Measurements from ENCODE around the gene ARHGAP25.
A peak's percentile ranks its signal among the peaks of the same experiment; 100 is the strongest.

ARHGAP25 gene

DNA sequence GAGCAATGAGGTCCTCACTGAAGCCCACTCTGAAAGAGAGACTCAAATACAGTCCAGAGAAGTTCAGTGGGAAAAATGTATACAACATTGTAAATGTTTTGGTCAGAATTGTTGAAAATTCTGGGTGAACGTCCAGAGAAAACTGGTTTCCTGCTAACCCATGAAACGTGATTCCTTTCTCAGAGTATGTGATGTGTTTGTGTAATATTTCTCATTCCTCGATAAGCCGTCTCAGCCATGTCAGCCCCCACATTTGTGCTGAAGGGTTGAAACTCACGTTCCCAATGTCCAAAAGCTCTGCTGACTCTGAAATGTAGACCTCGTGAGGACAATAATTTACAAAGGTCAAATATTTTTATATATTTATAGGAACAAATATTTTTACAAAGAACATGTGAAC lies 84.9 kb downstream of the ARHGAP25 start:
- Histone ChIP-seq H3K36me3 (peaks cover 97 to 100% (median 99%) of the 10 kb centered on the region in 11 experiments), H3K27me3 (no peaks in the 10 kb centered on the region), H3K4me1 (peaks cover 6 to 40% (median 14%) of the 10 kb centered on the region in 10 experiments; a peak in 15 of 20 replicates), H3K9ac (no peak overlapping the region), H3K4me3 (no peak overlapping the region), H3K27ac (0 out of 22 replicates have a peak overlapping the region, but pooled peaks of 2 of the 11 experiments have one; percentile 6 to 11), H3K9me3 (replicated peaks in 1 of 11) (peaks cover 0 to 21% (median 0%) of the 10 kb centered on the region in 11 experiments; a peak in 7 of 22 replicates), H4K20me1 (no peaks in the 10 kb centered on the region), H3K4me2 (no peak overlapping the region)
- TF ChIP-seq Cebpa-rat (IDR thresholded peaks at IDR 0.05) = no peak

- peaks cover 93 to 100% (median 99%) of the 10 kb centered on the region in 11 experiments for H3K36me3 ChIP-seq
- H4K20me1 ChIP-seq = no peaks in the 10 kb centered on the region
- TF ChIP-seq Cebpa-rat (IDR thresholded peaks at IDR 0.05) = no peak
Observed at GRCh38 chr2:68822207-68822872, 87.7 kb downstream of the ARHGAP25 start.

DNA sequence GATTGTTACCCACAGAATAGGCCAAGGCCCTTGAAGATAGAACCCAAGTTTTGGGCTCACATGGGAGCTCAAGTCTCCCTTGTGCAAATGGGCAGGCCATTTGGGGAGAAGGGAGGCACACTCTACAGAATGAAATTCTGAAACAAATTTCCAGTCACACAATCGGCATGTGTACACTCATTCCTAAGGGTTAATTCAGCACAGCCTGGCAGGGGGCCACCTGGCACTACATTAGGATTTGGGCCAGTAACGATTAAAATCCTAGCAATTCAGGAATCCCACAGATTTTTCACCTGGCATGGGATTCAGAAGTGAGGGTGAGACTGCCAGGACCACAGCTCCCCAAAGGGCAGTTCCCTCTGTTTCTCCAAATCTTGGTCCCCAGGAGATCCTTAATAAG lies 90.2 kb downstream of the ARHGAP25 start:
- Histone ChIP-seq H3K9me3 (replicated peaks in 1 of 11) (peaks cover 0 to 21% (median 0%) of the 10 kb centered on the region in 11 experiments; a peak in 7 of 22 replicates), H3K4me2 (peak overlapping the region in 2 of 11 experiments; percentile 90 to 94; a peak in 4 of 22 replicates), H3K4me1 (peaks cover 38 to 69% (median 43%) of the 10 kb centered on the region in 10 experiments), H4K20me1 (no peaks in the 10 kb centered on the region), H3K36me3 (peaks cover 68 to 85% (median 78%) of the 10 kb centered on the region in 11 experiments), H3K4me3 (no peak overlapping the region), H3K9ac (no peak overlapping the region; a peak in 1 of 22 replicates), H3K27me3 (no peaks in the 10 kb centered on the region), H3K27ac (peak overlapping the region in 6 of 11 experiments; percentile 3 to 94 (median 24); a peak in 8 of 22 replicates)
- no peak for TF ChIP-seq Cebpa-rat (IDR thresholded peaks at IDR 0.05)

More at GRCh38 chr2:68822207-68822872, 87.7 kb downstream of the ARHGAP25 start:
- Histone ChIP-seq H3K4me2 (peak overlapping the region in 2 of 11 experiments; percentile 4 to 9; a peak in 1 of 22 replicates), H3K9ac (no peak overlapping the region), H3K4me3 (no peak overlapping the region), H3K27me3 (no peaks in the 10 kb centered on the region), H3K9me3 (replicated peaks in 1 of 11) (peaks cover 0 to 21% (median 0%) of the 10 kb centered on the region in 11 experiments; a peak in 7 of 22 replicates), H3K4me1 (peaks cover 20 to 54% (median 26%) of the 10 kb centered on the region in 10 experiments), H3K27ac (no peak overlapping the region)

DNA sequence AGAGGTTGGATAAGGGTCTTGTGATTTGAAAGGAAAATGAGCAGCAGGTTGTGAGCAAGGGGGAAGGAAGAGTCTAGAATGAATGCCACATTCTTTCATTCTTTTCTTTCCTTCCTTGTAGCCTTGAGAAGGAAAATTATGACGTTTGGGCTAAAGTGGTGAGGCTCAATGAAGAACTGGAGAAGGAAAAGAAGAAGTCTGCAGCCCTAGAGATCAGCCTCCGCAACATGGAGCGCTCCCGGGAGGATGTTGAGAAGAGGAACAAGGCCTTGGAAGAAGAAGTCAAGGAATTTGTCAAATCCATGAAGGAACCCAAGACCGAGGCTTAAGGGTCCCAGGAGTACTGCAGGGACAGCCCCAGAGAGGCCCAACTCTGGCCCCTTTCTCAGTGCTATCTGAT lies 91.3 kb downstream of the ARHGAP25 start:
- Histone ChIP-seq H3K4me3 (no peak overlapping the region), H3K27ac (peak overlapping the region in 8 of 11 experiments; percentile 1 to 96 (median 34); a peak in 11 of 22 replicates), H3K4me2 (peak overlapping the region in 8 of 11 experiments; percentile 0 to 94 (median 80); a peak in 8 of 22 replicates), H3K36me3 (peaks cover 60 to 75% (median 69%) of the 10 kb centered on the region in 11 experiments), H3K9ac (no peak overlapping the region), H3K27me3 (no peaks in the 10 kb centered on the region), H3K9me3 (replicated peaks in 1 of 11) (peaks cover 0 to 21% (median 0%) of the 10 kb centered on the region in 11 experiments; a peak in 7 of 22 replicates), H4K20me1 (no peaks in the 10 kb centered on the region), H3K4me1 (peaks cover 48 to 79% (median 53%) of the 10 kb centered on the region in 10 experiments)
- TF ChIP-seq Cebpa-rat (IDR thresholded peaks at IDR 0.05) = no peak

DNA sequence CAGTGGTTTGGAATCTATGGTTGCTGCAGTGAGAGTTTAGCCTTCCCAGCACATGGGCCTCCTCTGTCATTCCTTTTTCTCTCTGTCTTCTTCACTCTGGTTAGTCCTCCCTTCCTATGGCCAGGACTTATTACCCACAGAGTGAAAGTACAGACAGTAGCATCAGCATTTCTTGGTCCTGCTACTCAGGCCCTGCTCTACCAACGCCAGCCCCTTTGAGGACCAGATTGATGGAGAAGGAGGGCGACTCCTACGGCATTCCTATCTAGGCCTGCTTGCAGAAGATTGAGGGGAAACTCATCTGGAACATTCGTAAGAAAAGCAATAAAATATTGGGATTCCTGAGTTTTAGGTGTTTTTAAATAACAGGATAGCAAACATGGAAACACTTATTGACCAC lies 93.1 kb downstream of the ARHGAP25 start:
- Histone ChIP-seq H3K27ac (peak overlapping the region; percentile 77 to 97 (median 94); a peak in 21 of 22 replicates), H3K4me1 (peaks cover 66 to 87% (median 71%) of the 10 kb centered on the region in 10 experiments), H4K20me1 (no peaks in the 10 kb centered on the region), H3K9ac (peak overlapping the region in 10 of 11 experiments; percentile 58 to 83 (median 80); a peak in 14 of 22 replicates), H3K4me2 (peak overlapping the region; percentile 76 to 94 (median 86)), H3K27me3 (no peaks in the 10 kb centered on the region), H3K4me3 (no peak overlapping the region), H3K9me3 (replicated peaks in 1 of 11) (peaks cover 0 to 15% (median 0%) of the 10 kb centered on the region in 11 experiments; a peak in 6 of 22 replicates), H3K36me3 (peaks cover 42 to 57% (median 51%) of the 10 kb centered on the region in 11 experiments)
- no peak for TF ChIP-seq Cebpa-rat (IDR thresholded peaks at IDR 0.05)

- peak overlapping the region; percentile 90 to 98 (median 94) for H3K27ac ChIP-seq
- H3K27me3 ChIP-seq = no peaks in the 10 kb centered on the region
- H3K4me3 ChIP-seq = peak overlapping the region in 7 of 10 experiments; percentile 2 to 43 (median 24); a peak in 5 of 20 replicates
- H3K36me3 ChIP-seq = peaks cover 27 to 43% (median 37%) of the 10 kb centered on the region in 11 experiments
- TF ChIP-seq Cebpa-rat (IDR thresholded peaks at IDR 0.05) = peak in 9 of 11 experiments; percentile 56 to 98 (median 88); a peak in 16 of 22 replicates
- H3K4me1 ChIP-seq = peaks cover 78 to 93% (median 85%) of the 10 kb centered on the region in 10 experiments
- H3K9me3 ChIP-seq (replicated peaks in 1 of 11) = peaks cover 0 to 4% (median 0%) of the 10 kb centered on the region in 11 experiments; a peak in 2 of 22 replicates
- H3K4me2 ChIP-seq = peak overlapping the region; percentile 79 to 94 (median 88)
- no peaks in the 10 kb centered on the region for H4K20me1 ChIP-seq
- H3K9ac ChIP-seq = peak overlapping the region; percentile 74 to 90 (median 81)
Observed at GRCh38 chr2:68828887-68829708, 94.5 kb downstream of the ARHGAP25 start.

GRCh38 chr2:68829749-68830148 lies 95.1 kb downstream of the ARHGAP25 start:
- Histone ChIP-seq H3K9me3 (replicated peaks in 1 of 11) (0 out of 22 replicates have a peak, but pooled peaks cover 0 to 2% (median 0%) of the 10 kb centered on the region in 11 experiments), H3K4me1 (peaks cover 85 to 96% (median 92%) of the 10 kb centered on the region in 10 experiments), H3K27ac (peak overlapping the region; percentile 90 to 98 (median 94)), H3K4me2 (peak overlapping the region; percentile 79 to 94 (median 85)), H3K9ac (peak overlapping the region; percentile 74 to 90 (median 81)), H3K36me3 (peaks cover 21 to 36% (median 31%) of the 10 kb centered on the region in 11 experiments), H3K27me3 (no peaks in the 10 kb centered on the region), H4K20me1 (no peaks in the 10 kb centered on the region), H3K4me3 (peak overlapping the region in 7 of 10 experiments; percentile 0 to 43 (median 24); a peak in 7 of 20 replicates)
- peak in 1 of 11 experiments; percentile 71; a peak in 2 of 22 replicates for TF ChIP-seq Cebpa-rat (IDR thresholded peaks at IDR 0.05)

GRCh38 chr2:68831686-68832232 lies 97.1 kb downstream of the ARHGAP25 start:
- Histone ChIP-seq H3K36me3 (peaks cover under 1 to 16% (median 10%) of the 10 kb centered on the region in 11 experiments; a peak in 19 of 22 replicates), H3K4me3 (peak overlapping the region in 4 of 10 experiments; percentile 6 to 43 (median 24); a peak in 3 of 20 replicates), H3K27ac (peak overlapping the region; percentile 90 to 98 (median 94)), H3K9me3 (replicated peaks in 1 of 11) (no peaks in the 10 kb centered on the region), H4K20me1 (no peaks in the 10 kb centered on the region), H3K4me1 (peaks cover 95 to 99% (median 97%) of the 10 kb centered on the region in 10 experiments), H3K9ac (peak overlapping the region; percentile 75 to 90 (median 81)), H3K27me3 (no peaks in the 10 kb centered on the region), H3K4me2 (peak overlapping the region; percentile 79 to 94 (median 85))
- no peak for TF ChIP-seq Cebpa-rat (IDR thresholded peaks at IDR 0.05)
